GM19023 (cell line): ENCODE measurements around the gene ISG20.
"Not testable (repeated sequence)": the region's sequence is repeated elsewhere in the genome, so short reads cannot be mapped to it uniquely, and the experiment has no call there.

Source experiments
- ATAC-seq: cut with Tn5 transposase; IDR thresholded peaks from one replicate; pipeline ENCODE4 v1.9.1; 2021; ENCODE audit warnings: mild to moderate bottlenecking, moderate library complexity; ENCODE audit not compliant: unreplicated experiment

Gene ISG20

DNA sequence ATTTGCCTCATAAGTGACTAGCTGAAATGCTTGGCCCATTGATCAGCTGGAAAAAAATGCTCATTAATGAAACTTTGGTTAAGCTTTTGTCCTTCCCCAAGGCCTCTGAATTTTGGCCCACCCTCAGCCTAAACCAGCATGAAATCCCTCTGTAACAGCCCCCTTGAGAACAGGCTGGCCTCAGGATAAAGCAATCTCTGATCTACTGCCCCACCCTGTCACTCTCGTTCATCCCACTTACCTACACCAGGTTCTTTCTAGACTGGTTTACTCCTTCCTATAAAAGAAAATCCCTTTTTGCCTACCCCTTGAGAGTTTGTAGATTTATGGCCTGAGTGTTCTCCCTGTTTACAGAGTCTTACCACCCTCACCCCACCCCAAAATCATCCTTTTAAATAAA, 21.0 kb upstream of the ISG20 start:
- no peak for ATAC-seq

DNA sequence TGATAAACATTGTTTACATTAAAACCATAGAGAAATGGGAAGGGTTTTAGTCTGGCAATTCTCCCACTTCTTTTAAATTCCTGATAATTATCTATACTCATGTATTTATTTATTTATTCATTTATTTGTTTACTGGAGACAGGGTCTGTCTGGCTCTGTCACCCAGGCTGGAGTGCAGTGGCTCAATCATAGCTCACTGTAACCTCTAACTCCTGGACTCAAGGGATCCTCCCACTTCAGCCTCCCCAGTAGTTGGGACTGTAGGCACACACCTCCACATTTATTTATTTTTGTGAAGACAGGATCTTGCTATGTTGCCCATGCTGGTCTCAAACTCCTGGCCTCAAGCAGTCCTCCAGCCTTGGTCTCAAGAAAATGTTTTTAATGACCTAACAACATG, 20.1 kb upstream of the ISG20 start:
- ATAC-seq: no peak

DNA sequence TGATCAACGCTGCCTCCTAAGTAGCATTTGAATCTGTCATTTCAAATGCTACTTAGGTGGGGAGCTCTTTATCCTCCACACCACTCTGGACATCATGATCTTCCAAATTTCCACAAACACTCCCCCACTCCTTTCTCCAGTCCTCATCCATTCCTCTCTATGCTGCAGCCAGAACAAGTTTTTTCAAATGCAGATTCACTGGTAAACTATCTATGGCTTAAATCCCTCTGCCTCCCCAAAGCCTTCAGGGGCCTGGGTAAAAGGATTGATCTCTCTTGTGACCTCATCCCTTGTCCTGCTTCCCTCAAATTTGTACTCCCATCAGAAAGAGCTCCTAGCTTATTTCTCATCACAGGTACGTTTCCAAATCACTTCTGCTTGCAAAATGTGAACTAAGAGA, 19.0 kb upstream of the ISG20 start:
- no peak for ATAC-seq

DNA sequence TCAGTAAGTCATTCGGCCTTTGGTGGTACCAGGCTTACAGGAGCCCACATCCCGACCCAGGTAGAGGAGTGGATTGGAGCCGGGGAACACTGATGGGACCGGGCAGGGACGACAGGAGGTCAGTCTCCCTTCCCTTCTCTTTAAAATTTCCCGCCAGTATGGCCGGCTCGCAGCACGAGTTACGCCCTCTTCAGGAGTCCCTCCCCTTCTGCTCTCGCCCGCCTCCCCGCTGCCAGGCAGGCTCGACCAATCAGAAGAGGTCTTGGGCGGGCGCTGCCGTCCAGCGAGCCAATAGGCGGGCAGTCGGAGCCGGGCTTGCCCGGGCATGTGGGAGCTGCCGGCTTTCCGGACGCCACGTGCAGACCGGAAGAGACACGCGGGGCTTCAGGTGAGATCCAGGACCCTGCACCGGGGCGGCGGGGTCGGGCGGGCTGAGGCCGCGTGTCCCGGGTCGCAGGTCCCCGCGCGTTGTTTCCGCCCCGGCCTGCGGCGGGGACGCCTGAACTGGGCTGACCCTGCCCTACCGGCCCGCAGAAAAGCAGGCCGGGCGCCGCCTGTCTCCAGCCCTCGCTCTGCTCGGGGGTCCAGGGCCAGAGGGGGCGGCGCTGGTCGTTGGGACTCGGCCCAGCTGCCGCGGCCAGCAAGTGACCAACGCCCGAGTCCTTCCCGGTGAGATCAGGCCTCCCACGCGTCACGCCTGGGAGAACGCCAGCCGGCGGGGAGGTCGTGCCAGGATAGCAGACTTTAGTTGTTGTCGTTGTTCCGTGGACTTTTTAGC, 17.6 kb upstream of the ISG20 start, which contains the start of gene AEN:
Gene AEN, plus strand, starts transcription at position 346 of the 778 bp plus-strand sequence. CDS start 4,870 bp downstream, outside the sequence.
- peak; percentile 94 for ATAC-seq

DNA sequence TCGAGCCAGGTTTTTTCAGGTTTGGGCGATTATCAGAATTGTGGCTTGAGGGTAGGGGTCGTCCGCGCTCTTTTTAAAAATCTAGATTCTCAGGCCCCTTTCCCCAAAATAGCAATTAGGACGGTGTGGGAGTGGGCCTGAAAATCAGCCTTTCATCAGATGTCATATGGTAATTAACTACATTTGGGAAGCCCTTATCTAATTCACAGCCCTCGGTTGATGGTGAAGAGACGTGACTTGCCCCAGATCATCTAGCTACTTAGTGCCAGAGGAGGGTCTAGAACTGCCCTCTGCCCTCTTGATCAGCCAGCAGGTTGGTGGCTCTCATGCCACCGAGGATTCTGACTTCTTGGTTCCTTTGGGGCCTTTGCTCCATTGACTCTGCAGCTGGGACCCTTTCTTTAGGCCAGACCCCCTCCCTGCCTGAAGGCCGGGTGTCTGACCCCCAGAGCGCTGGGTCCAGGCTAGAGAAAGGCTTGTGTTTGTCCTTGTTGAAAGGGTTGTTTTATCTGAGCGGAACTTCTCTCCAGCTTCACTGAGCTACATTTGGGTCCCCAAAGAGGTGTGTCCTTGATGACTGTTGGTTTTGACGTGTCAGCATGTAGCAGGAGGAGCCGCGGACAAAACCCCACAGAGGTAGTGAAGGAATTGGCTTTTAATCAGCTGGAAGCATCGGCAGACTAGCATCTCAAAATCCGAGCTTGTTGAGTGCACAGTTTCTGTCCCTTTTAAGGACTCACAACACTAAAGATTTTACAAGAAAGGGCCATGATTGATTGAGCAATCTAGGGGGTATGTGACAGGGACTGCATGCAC, 16.8 kb upstream of the ISG20 start:
- ATAC-seq: peak; percentile 29

DNA sequence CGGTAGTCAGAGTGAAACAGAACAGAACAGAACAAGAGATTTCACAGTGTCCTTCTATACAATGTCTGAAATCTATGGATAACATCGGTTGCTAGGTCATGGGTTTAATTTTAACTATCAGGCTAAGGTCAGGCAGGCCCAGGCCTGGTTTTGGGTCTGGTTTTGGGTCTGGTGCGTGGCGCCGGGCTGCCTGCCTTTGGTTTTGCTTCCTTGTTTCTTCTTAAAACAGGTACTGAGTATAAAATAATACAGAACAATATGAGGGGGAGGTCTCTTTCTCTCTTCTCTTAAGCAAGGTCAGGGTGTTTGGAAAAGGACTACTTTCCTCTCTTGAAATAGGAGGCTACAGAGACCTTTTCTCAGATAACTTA, 16.2 kb upstream of the ISG20 start:
- no peak for ATAC-seq

DNA sequence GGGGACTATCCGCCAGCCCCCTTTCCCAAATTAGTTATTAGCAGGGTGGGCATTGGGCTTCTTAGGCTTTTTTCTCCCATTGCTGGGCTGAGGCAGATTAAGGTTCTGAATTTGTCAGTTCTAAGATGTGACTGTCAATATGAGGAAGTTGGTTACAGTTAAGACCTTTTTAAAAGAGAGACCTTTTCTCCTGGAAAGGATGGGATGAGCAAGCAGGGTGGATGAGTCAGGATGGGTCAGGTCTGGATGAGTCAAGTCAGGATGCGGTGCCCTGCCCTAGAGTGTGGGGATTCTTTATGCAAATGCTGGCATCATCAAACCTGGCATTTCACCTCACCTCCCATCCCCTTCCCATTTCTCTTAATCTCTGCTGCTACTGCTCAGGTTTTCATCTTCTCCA, 15.8 kb upstream of the ISG20 start:
- ATAC-seq: no peak

DNA sequence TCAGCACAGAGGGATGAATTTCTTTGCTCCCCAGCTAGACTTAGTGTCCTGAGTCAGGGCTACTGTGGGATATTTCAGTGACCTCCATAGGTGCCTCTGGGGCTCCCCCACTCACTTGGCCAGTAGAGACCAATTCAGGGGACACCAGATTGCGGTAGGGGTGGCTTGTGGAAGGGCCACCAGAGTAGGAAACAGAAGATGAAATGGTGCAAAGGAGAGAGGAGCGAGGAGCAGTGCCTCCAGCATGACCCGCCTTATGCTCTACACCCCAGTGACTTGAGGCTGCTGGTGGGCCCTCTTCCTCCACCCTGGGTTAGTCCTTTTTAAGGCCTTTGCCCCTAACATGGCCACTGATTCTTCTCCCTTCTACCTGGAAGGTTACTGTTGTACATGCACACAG, 15.2 kb upstream of the ISG20 start:
- no peak for ATAC-seq

DNA sequence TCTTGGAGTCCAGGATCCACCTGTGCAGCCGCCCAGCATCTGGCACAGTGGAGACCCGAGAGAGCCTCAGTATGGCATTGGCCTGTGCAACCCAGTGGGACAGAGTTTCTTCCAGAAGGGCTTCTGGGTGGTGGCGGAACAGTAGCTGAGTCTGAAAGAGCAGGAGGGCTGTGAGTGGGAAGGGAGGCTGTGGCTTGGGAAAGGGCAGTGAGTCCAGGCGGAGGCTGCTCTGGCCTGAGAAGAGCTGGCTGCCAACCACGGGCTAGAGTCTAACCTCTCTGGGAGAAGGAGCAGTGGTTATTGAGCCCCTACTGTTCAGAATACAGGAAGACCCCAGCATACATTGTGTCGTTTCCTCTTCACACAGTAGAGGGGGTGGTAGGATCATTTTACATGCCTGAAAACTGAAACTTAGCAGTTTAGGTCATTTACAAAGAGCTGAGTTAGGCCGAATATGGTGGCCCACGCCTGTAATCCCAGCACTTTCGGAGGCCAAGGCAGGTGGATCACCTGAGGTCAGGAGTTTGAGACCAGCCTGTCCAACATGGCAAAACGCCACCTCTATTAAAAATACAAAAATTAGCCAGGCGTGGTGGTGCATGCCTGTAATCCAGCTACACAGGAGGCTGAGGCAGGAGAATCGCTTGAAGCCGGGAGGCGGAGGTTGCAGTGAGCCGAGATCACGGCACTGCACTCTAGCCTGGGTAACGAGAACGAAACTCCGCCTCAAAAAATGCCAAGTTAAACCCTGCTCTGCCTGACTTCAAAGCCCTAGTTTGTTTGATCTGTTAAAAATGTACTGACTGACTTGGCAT, 14.5 kb upstream of the ISG20 start:
- peak; percentile 34 for ATAC-seq

DNA sequence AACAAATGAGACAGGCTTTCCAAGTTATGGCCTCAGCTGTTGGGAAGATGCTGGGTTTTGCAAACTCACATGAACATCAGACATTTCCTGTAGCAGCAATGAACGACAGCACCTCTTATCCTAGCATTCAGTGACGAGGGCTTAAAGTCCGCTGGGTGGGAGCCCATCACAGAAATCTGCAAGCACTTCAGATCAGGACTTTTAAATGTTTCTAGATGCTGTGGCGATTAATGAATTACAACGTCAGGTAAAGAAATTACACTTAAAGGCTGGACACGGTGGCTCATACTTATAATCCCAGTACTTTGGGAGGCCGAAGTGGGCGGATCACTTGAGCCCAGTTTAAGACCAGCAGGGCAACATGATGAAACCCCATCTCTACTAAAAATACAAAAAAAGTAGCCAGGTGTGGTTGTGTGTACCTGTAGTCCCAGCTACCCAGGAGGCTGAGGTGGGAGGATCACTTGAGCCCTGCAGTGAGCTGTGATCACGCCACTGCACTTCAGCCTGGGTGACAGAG, 13.8 kb upstream of the ISG20 start:
- no peak for ATAC-seq

DNA sequence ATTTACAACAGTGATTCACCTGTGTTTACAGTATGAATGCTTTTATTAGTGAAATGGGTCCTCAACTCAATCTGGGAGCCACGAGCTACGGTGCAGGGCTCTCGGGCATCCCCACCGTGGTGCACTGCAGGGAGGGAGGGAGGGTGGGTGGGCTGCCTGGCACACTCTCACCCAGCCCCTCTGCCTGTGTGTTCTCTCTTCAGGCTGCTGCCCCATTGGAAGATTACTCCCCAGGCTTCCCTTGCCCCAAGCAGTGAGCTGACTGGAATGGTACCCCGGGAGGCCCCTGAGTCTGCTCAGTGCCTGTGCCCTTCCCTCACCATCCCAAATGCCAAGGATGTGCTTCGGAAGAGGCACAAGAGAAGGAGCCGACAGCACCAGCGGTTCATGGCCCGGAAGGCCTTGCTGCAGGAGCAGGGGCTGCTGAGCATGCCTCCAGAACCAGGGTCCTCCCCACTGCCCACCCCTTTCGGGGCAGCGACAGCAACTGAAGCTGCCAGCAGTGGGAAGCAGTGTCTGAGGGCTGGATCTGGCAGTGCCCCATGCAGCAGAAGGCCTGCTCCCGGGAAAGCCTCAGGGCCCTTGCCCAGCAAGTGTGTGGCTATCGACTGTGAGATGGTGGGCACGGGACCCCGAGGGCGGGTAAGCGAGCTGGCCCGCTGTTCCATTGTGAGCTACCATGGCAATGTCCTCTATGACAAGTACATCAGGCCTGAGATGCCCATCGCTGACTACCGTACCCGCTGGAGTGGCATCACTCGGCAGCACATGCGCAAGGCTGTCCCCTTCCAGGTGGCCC, 12.7 kb upstream of the ISG20 start:
- ATAC-seq: no peak

DNA sequence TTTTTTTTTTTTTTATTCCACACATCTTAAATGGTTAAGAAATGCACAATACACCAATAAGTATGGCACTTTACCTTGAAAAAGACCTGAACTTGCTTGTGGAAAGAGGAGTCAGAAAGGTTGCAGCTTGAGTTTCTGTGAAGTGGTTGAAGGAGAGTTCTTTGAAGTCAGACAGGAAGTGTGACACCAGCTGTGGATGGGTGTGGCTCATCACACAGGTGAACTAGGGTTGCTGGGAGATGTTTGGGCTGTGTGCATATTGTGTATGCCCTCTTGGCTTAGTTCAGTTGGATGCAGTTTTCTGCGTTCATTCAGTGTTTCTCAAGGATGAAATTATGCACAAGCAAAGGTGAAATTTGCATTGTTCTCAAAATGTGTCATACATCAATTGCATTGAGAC, 11.4 kb upstream of the ISG20 start:
- no peak for ATAC-seq

DNA sequence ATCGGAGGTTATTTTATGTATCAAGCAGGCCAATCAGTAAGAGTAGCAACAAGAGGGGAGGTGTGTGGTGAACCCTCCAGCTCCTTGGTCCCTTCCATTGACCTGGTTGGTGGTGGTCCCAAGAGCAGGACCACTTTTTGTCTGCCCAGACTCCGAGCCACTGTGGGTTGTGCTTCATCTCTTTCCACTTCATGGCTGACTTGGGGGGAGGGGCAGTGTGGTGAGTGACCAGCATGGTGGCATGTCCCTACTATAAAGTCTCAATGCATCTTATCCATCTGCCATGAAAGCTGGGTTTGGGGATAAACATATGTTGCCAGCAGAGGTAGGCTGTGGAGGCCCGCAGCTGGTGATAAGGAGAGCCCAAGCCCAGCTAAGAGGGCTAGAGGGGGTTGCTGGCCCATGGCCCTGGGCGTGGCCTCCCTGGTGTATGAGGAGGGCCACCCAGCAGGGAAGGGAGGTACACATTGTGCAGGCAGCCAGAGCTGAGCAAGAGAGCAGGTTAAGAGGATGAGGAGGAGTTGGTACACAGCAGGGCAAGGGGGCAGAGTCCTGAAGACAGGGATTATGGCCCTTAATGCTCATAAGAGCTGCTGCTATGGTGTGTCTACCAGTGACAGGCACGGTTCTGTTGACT, 10.7 kb upstream of the ISG20 start:
- no peak for ATAC-seq

DNA sequence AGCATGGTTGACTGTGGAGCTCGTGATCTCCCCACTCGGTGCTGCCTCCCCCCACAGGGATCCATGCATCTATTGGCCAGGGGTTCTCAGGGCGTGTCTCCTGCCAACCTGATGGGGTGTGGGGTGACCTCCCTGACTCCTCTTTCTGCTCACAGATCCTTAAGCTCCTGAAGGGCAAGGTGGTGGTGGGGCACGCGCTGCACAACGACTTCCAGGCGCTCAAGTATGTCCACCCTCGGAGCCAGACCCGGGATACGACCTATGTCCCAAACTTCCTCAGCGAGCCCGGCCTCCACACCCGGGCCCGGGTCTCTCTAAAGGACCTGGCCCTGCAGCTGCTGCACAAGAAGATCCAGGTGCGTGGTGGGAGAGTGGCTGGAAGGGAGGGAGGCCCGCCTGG, 9.7 kb upstream of the ISG20 start:
- ATAC-seq: no peak

DNA sequence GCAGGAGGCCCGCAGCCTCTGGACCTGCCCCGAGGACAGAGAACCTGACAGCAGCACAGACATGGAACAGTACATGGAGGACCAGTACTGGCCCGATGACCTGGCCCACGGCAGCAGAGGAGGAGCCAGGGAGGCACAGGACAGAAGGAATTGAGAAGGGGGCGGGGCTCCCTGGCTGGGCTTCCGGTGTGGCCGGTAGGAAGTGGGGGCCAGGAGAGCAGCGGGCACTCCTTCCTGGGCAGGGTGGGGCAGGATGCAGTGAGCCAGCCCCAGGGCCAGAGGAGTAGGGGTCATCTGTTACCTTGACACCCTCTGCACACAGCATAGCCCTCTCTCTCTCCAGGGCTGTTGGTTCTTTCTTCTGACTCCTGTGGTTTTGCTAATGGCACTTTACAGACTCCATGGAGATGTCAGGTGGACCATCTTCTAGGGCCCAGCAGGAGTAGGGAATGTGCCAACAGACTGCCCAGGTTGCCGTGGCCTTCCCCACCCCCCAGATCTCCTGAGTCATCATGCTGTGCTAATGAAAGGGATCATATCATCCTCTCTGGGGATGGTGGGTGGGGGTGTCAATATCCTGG, 8.6 kb upstream of the ISG20 start:
- ATAC-seq: no peak

DNA sequence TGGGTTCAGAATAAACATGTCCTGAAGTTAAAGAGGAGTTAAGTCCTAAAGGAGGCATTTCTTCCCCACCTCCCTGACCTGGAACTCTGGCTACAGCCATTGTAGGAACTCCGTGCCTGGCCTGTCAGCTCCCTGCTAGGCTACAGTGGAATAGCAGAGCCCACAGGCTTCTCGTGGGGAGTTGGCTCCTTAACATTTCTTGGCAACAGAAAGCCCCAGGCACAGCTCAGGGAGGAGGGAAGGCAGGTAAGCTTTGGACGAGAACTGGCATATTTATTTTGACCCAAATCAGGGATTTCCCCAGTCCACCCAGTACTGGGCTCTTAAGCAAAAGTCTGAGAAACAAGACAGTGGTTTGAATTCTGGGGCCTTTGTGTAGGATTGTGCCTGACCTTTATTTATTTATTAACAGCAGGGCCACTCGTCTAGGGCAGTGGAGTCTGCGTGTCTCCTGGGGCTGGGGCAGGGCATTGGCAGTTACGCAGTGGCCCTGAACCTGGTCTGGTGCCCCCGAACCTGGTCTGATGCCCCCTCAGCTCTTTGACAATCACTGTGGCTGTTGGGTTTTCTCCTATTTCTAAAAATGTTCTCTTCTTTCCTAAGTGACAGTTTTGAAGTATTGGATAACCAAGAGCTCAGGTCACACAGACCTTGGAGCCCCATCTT, 7.9 kb upstream of the ISG20 start:
- no peak for ATAC-seq

DNA sequence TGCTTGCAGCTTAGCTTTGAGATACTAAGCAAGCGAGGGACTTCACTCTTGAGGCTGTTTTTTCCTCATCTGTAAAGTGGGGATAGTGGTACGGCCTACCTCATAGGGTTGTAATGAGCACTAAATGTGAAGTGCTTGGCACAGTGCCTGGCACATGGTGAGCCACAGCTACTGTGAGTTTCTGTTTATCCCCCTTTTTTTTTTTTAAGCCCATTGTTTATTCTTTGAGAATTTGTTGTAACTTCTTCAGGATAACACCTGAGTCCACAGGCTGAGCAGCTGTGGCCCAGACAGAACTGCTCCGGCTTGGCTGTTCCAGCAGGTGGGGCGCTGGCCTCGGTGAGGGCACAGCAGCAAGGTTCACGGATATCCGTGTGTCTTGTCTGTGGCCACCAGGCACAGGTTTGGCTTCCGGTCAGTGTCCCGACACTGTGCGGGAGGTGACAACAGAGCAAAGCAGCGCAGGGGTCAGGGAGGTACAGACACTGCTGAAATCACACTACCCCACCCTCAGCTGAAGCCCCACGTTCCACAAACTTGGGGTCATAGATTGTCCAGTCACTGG, 7.3 kb upstream of the ISG20 start:
- no peak for ATAC-seq

DNA sequence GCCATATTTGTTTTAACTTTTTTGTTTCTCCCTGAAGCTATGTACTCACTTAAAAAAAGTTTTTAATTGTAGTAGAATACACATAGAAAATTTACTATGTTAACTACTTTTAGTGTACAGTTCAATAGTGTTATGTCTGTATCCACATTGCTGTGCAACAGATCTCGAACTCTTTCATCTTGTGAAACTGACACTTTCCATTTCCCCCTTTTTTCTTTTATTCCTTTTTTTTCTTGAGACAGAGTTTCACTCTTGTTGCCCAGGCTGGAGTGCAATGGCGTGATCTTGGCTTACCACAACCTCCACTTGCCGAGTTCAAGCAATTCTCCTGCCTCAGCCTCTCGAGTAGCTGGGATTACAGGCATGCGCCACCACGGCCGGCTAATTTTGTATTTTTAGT, 6.0 kb upstream of the ISG20 start:
- not testable (repeated sequence) for ATAC-seq

DNA sequence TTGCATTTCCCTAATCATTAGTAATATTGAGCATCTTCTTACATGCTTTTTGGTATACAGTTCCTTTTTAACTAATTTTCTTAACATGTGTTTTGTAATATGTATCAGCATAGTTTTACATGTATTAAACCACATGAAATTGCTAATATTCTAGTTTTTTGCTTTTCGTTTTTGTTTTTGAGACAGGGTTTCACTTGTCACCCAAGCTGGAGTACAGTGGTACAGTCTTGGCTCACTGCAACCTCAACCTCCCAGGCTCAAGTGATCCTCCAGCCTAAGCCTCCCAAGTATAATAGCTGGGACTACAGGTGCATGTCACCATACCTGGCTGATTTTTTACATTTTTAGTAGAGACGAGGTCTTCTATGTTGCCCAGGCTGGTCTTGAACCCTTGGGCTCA, 4.4 kb upstream of the ISG20 start:
- no peak for ATAC-seq
